GM12801 (cell line): ENCODE results near the gene WASF1.

Source experiments
- CTCF ChIP-seq: IDR thresholded peaks from one replicate; pipeline ENCODE4 v1.5.1; 2011; ENCODE audit warnings: control low read depth; ENCODE audit not compliant: insufficient read length; ENCODE audit errors: extremely low read depth

WASF1 gene

GRCh38 chr6:110207652-110208051, 28.2 kb upstream of the WASF1 start:
- no peak for TF ChIP-seq CTCF

DNA sequence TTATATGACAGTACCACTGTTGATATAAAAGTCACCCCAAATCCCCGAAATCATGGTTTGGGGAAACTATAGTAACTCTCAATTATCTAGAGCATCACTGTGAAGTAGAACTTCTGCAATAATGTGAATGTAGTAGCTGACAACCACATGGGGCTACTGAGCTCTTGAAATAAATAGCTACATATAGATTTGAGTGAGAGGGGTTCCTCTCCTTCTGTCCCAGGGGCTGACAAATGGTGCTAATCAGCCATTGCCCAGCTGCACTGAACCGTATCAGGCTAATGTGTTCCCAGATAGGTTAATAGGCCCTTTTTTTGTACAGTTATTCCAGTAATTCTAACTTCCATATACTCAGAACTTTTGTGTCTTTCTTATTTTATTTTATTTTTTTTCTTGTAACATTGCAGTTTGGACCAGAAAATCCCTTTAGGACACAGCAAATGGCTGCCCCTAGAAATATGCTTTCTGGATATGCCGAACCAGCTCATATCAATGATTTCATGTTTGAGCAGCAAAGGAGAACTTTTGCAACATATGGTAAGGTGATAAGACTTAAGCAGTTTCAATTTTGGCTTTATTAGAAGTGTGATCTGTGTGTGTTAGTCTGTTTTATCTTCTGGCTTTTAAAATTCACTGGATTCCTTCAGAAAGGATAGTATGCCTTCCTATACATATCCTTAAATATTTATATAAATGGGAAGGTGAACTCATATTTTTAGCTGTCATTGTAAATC, 21.8 kb upstream of the WASF1 start:
- TF ChIP-seq CTCF: no peak

DNA sequence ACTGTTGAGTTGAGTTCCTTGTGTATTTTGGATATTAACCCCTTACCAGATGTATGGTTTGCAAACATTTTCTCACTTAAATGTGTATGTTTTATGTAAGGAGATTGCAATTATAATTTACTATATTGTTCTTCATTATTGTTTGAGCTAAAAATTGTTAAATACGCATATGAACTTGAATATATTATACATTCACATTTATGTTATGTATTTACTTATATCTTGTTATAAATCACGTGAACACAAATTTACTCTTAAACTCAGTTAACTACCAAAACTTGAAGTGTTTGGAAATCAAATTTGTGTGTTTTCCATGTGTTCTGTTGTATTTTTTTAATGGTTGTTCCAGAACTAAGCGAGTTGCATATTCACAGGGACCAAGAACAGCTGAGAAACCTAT, 19.1 kb upstream of the WASF1 start:
- TF ChIP-seq CTCF: no peak

DNA sequence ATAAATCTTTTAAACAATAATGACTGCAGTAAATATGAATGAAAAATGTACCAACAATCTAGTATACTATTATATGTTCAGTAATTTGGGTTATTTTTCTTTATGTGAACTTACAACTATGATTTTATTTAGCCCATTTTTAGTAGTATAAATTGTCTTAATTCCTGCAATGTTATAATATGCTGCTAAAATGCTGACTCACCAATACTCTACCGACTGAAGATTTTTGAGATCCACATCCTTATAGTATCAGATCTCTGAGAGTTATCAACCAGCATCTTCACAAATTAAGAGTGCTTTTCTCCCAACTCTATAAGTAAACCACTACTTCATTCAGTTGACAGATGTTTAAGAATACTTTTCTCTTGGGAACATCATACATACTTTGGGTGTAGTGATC, 17.4 kb upstream of the WASF1 start:
- TF ChIP-seq CTCF: no peak

- TF ChIP-seq CTCF: no peak
Observed at GRCh38 chr6:110195639-110196038, 16.2 kb upstream of the WASF1 start.

- no peak for TF ChIP-seq CTCF
Observed at GRCh38 chr6:110191477-110191876, 12.0 kb upstream of the WASF1 start.

DNA sequence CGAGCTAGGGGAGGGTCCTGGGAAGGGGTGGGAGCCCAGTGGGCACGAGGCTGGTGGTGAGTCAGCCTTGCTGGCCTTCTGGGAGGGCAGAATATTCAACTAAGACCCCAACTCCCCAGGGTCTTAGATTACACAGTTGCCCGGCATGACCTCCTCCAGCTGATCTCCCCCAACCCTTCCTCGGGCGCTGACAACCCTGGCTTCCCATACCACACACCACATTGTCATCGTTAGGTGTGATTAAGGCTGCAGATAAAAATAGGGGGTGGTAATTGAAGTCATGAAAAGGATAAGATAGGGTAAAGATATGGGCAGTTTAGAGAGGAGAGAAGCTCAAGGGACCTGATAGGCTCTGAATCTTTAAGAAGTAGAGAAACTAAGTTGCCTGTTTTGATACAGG, 11.3 kb upstream of the WASF1 start:
- TF ChIP-seq CTCF: no peak

- no peak for TF ChIP-seq CTCF
Observed at GRCh38 chr6:110188791-110189190, 9.3 kb upstream of the WASF1 start.
